SK-N-SH (cell line): ENCODE results near the gene TBC1D17. TPM values are rescaled to one million over a fixed set of nuclear protein-coding genes. Genes with fewer than 3 reads are reported as not detected.

Experiments used
- CTCF ChIA-PET: fragments of 300-600, 350-600 bp; formaldehyde crosslinking; extraction: SDS; loops from one replicate; lab custom pipeline; 2021; lab: Yijun Ruan, JAX
- POLR2A ChIA-PET: fragments of 350-600 bp; sonication (Branson Sonifier 250); formaldehyde crosslinking; extraction: SDS; loops from one replicate; lab custom pipeline; 2020; ENCODE audit warnings: antibody characterized with exemption, inconsistent platforms; lab: Yijun Ruan, JAX
- DNase-seq: peaks from one replicate; pipeline ENCODE4 v3.0.0; 2012
- H2AFZ ChIP-seq: fragments of 200-600 bp; sonication (generic); 2 replicates; pipeline ENCODE4 v1.8.1; 2016; ENCODE audit warnings: antibody characterized with exemption, mild to moderate bottlenecking, low read depth
- H3F3A ChIP-seq: fragments of 200-600 bp; sonication (generic); replicated peaks from 2 replicates; pipeline ENCODE3; 2016; ENCODE audit warnings: antibody characterized with exemption, mild to moderate bottlenecking; ENCODE audit not compliant: insufficient read depth
- H3K27ac ChIP-seq, 2 experiments: fragments of 200-500 bp in 1 of 2; fragments of 200-600 bp in 1 of 2; sonication (Bioruptor generic) in 1 of 2; sonication (generic), shearing (Covaris generic) in 1 of 2; 2 replicates each; pipeline versions ENCODE4 v1.5.1 to v1.6.1; 2014 to 2016; ENCODE audit warnings: low read depth in 2 of 2, inconsistent platforms in 1 of 2, low read length in 1 of 2, mild to moderate bottlenecking in 1 of 2, mixed read lengths in 1 of 2
- H3K27me3 ChIP-seq: fragments of 200-600 bp; sonication (generic), shearing (Covaris generic); 2 replicates; pipeline ENCODE4 v1.6.1; 2016; ENCODE audit warnings: mixed run types; ENCODE audit not compliant: insufficient read depth
- H3K36me3 ChIP-seq, 2 experiments: fragments of 200-500 bp in 1 of 2; fragments of 200-600 bp in 1 of 2; sonication (Bioruptor generic) in 1 of 2; sonication (generic) in 1 of 2; replicated peaks in 1 of 2; 2 replicates each; pipeline versions ENCODE3 to v1.5.1; 2014 to 2016; ENCODE audit warnings: low read length in 1 of 2, mild to moderate bottlenecking in 1 of 2; ENCODE audit not compliant: insufficient read depth in 2 of 2, control insufficient read depth in 1 of 2
- H3K4me1 ChIP-seq, 2 experiments: fragments of 200-500 bp in 1 of 2; fragments of 200-600 bp in 1 of 2; sonication (Bioruptor generic) in 1 of 2; sonication (generic), shearing (Covaris generic) in 1 of 2; 2 replicates each; pipeline versions ENCODE4 v1.5.1 to v1.6.1; 2014 to 2016; ENCODE audit warnings: low read depth in 1 of 2, low read length in 1 of 2, mixed run types in 1 of 2; ENCODE audit not compliant: insufficient read depth in 2 of 2, control insufficient read depth in 1 of 2
- H3K4me2 ChIP-seq: fragments of 200-600 bp; sonication (generic), shearing (Covaris generic); 2 replicates; pipeline ENCODE4 v1.6.1; 2017; ENCODE audit warnings: mixed run types
- H3K4me3 ChIP-seq, 2 experiments: fragments of 200-500 bp in 1 of 2; fragments of 200-600 bp in 1 of 2; sonication (Bioruptor generic) in 1 of 2; sonication (generic), shearing (Covaris generic) in 1 of 2; 2 replicates each; pipeline versions ENCODE4 v1.5.1 to v1.8.1; 2014 to 2016; ENCODE audit warnings: low read depth in 2 of 2, inconsistent platforms in 1 of 2, low read length in 1 of 2, mild to moderate bottlenecking in 1 of 2, mixed read lengths in 1 of 2, moderate library complexity in 1 of 2
- H3K79me2 ChIP-seq: fragments of 200-600 bp; sonication (generic); 2 replicates; pipeline ENCODE4 v1.8.1; 2017; ENCODE audit warnings: mild to moderate bottlenecking; ENCODE audit not compliant: insufficient read depth
- H3K9ac ChIP-seq: fragments of 200-600 bp; sonication (generic); 2 replicates; pipeline ENCODE4 v1.6.1; 2017; ENCODE audit warnings: mixed run types
- H3K9me2 ChIP-seq: fragments of 200-600 bp; sonication (generic); 2 replicates; pipeline ENCODE4 v1.6.1; 2017; ENCODE audit warnings: mixed run types
- H3K9me3 ChIP-seq: fragments of 200-600 bp; sonication (generic); 2 replicates; pipeline ENCODE4 v1.6.1; 2017; ENCODE audit warnings: mixed run types, mild to moderate bottlenecking, moderate library complexity
- H4K20me1 ChIP-seq: fragments of 200-600 bp; sonication (generic); 2 replicates; pipeline ENCODE4 v1.6.1; 2017; ENCODE audit warnings: mild to moderate bottlenecking, mixed run types; ENCODE audit not compliant: insufficient read depth
- FOXJ3 ChIP-seq: sonication (generic); formaldehyde crosslinking; IDR thresholded peaks from 2 replicates; pipeline ENCODE4 v1.5.1; 2020; ENCODE audit warnings: mild to moderate bottlenecking, missing genetic modification reagents
- JUND ChIP-seq: IDR thresholded peaks from 2 replicates; pipeline ENCODE4 v1.4.0; 2012
- PBX3 ChIP-seq: IDR thresholded peaks from 2 replicates; pipeline ENCODE4; 2012
- USF2 ChIP-seq: fragments of 150-350 bp; IDR thresholded peaks from 2 replicates; pipeline ENCODE4 v1.6.1; 2017; ENCODE audit warnings: antibody characterized with exemption, low read length, low read depth, borderline replicate concordance
- YY1 ChIP-seq: IDR thresholded peaks from 2 replicates; pipeline ENCODE4 v1.4.0; 2012; ENCODE audit warnings: low read depth, mild to moderate bottlenecking
- ZBTB33 ChIP-seq: IDR thresholded peaks from 2 replicates; pipeline ENCODE4 v1.4.0; 2012; ENCODE audit warnings: low read depth, borderline replicate concordance
- WGBS: methylation state at CpG from one replicate; pipeline ENCODE4 v1.1.6; 2017; ENCODE audit warnings: low lambda C conversion rate; 5-methylcytosine and 5-hydroxymethylcytosine counted together
- polyA plus RNA-seq, 3 experiments: library from polyadenylated mRNA; depleted of rRNA; stranded (reverse); fragments of >200 nt; gene quantifications; 2 replicates each; pipeline ENCODE4 v1.2.3, GENCODE V29; 2012

TBC1D17 gene
- polyA plus RNA-seq, 1 of the 3 experiments (the other 2 are of a cell fraction): 28.3 TPM

GRCh38 chr19:49843265-49843664, 34.2 kb upstream of the TBC1D17 start:
- Histone ChIP-seq H3K4me2 (no peak overlapping the region), H3K4me1 (peaks cover 4 to 11% of the 10 kb centered on the region in 2 experiments; a peak in 1 of 4 replicates), H3K9me2 (no peaks in the 10 kb centered on the region), H3K27ac (no peak overlapping the region), H3K9ac (no peak overlapping the region), H3K4me3 (no peak overlapping the region), H3K9me3 (no peaks in the 10 kb centered on the region), H3F3A (peaks cover 9% of the 10 kb centered on the region), H2AFZ (no peak overlapping the region), H3K36me3 (peaks cover 16 to 22% of the 10 kb centered on the region in 2 experiments), H3K27me3 (no peaks in the 10 kb centered on the region), H3K79me2 (no peaks in the 10 kb centered on the region), H4K20me1 (no peaks in the 10 kb centered on the region)
- TF ChIP-seq JUND (no peak), FOXJ3 (CRISPR knock-in tag) (no peak), USF2 (no peak)
- ChIA-PET POLR2A (interaction anchor here (0.6 kb wide), 1 partner anchor 9 kb away, joined by 3 read pairs; no protein-coding TSS in a partner anchor), CTCF (interaction anchor here (1.1 to 1.3 kb wide), 2 partner anchors 10 to 25 kb away, joined by 3 to 4 read pairs; partner anchors contain the start of gene MED25)
- WGBS: 84% methylated on average over 3 of the region's 3 CpGs
- DNase-seq: no peak

- no peak overlapping the region for H3K27ac ChIP-seq
- no peak for DNase-seq
- TF ChIP-seq FOXJ3 (CRISPR knock-in tag) (no peak), ZBTB33 (no peak), YY1 (no peak), PBX3 (no peak)
- no peak overlapping the region for H3K4me3 ChIP-seq
- peaks cover 19% of the 10 kb centered on the region for H3F3A ChIP-seq
- H3K9ac ChIP-seq: no peak overlapping the region
- H3K9me2 ChIP-seq: no peaks in the 10 kb centered on the region
- ChIA-PET CTCF (interaction anchor here (1.1 kb wide), 1 partner anchor 9 kb away, joined by 4 read pairs; no protein-coding TSS in a partner anchor), POLR2A (no interaction called here)
- no peak overlapping the region for H3K4me2 ChIP-seq
- peaks cover 9% of the 10 kb centered on the region in 2 experiments; a peak in 1 of 4 replicates for H3K4me1 ChIP-seq
- WGBS: 94% methylated on average over 14 of the region's 18 CpGs
- H3K36me3 ChIP-seq: peaks cover 10 to 11% of the 10 kb centered on the region in 2 experiments
- no peaks in the 10 kb centered on the region for H3K9me3 ChIP-seq
- H3K27me3 ChIP-seq: no peaks in the 10 kb centered on the region
- no peak overlapping the region for H2AFZ ChIP-seq
- H4K20me1 ChIP-seq: no peaks in the 10 kb centered on the region
- H3K79me2 ChIP-seq: peaks cover 6% of the 10 kb centered on the region; the same call in 1 of the 2 replicates
Observed at GRCh38 chr19:49844138-49845095, 33.1 kb upstream of the TBC1D17 start.
